SK-N-SH (cell line): ENCODE results near the gene TMEM63B. TPM values are rescaled to one million over a fixed set of nuclear protein-coding genes. Genes with fewer than 3 reads are reported as not detected.

ENCODE experiments used
- CTCF ChIA-PET: fragments of 300-600, 350-600 bp; formaldehyde crosslinking; extraction: SDS; loops from one replicate; lab custom pipeline; 2021; lab: Yijun Ruan, JAX
- POLR2A ChIA-PET: fragments of 350-600 bp; sonication (Branson Sonifier 250); formaldehyde crosslinking; extraction: SDS; loops from one replicate; lab custom pipeline; 2020; ENCODE audit warnings: antibody characterized with exemption, inconsistent platforms; lab: Yijun Ruan, JAX
- DNase-seq: peaks from one replicate; pipeline ENCODE4 v3.0.0; 2012
- H2AFZ ChIP-seq: fragments of 200-600 bp; sonication (generic); 2 replicates; pipeline ENCODE4 v1.8.1; 2016; ENCODE audit warnings: antibody characterized with exemption, mild to moderate bottlenecking, low read depth
- H3F3A ChIP-seq: fragments of 200-600 bp; sonication (generic); replicated peaks from 2 replicates; pipeline ENCODE3; 2016; ENCODE audit warnings: antibody characterized with exemption, mild to moderate bottlenecking; ENCODE audit not compliant: insufficient read depth
- H3K27ac ChIP-seq, 2 experiments: fragments of 200-500 bp in 1 of 2; fragments of 200-600 bp in 1 of 2; sonication (Bioruptor generic) in 1 of 2; sonication (generic), shearing (Covaris generic) in 1 of 2; 2 replicates each; pipeline versions ENCODE4 v1.5.1 to v1.6.1; 2014 to 2016; ENCODE audit warnings: low read depth in 2 of 2, inconsistent platforms in 1 of 2, low read length in 1 of 2, mild to moderate bottlenecking in 1 of 2, mixed read lengths in 1 of 2
- H3K27me3 ChIP-seq: fragments of 200-600 bp; sonication (generic), shearing (Covaris generic); 2 replicates; pipeline ENCODE4 v1.6.1; 2016; ENCODE audit warnings: mixed run types; ENCODE audit not compliant: insufficient read depth
- H3K36me3 ChIP-seq, 2 experiments: fragments of 200-500 bp in 1 of 2; fragments of 200-600 bp in 1 of 2; sonication (Bioruptor generic) in 1 of 2; sonication (generic) in 1 of 2; replicated peaks in 1 of 2; 2 replicates each; pipeline versions ENCODE3 to v1.5.1; 2014 to 2016; ENCODE audit warnings: low read length in 1 of 2, mild to moderate bottlenecking in 1 of 2; ENCODE audit not compliant: insufficient read depth in 2 of 2, control insufficient read depth in 1 of 2
- H3K4me1 ChIP-seq, 2 experiments: fragments of 200-500 bp in 1 of 2; fragments of 200-600 bp in 1 of 2; sonication (Bioruptor generic) in 1 of 2; sonication (generic), shearing (Covaris generic) in 1 of 2; 2 replicates each; pipeline versions ENCODE4 v1.5.1 to v1.6.1; 2014 to 2016; ENCODE audit warnings: low read depth in 1 of 2, low read length in 1 of 2, mixed run types in 1 of 2; ENCODE audit not compliant: insufficient read depth in 2 of 2, control insufficient read depth in 1 of 2
- H3K4me2 ChIP-seq: fragments of 200-600 bp; sonication (generic), shearing (Covaris generic); 2 replicates; pipeline ENCODE4 v1.6.1; 2017; ENCODE audit warnings: mixed run types
- H3K4me3 ChIP-seq, 2 experiments: fragments of 200-500 bp in 1 of 2; fragments of 200-600 bp in 1 of 2; sonication (Bioruptor generic) in 1 of 2; sonication (generic), shearing (Covaris generic) in 1 of 2; 2 replicates each; pipeline versions ENCODE4 v1.5.1 to v1.8.1; 2014 to 2016; ENCODE audit warnings: low read depth in 2 of 2, inconsistent platforms in 1 of 2, low read length in 1 of 2, mild to moderate bottlenecking in 1 of 2, mixed read lengths in 1 of 2, moderate library complexity in 1 of 2
- H3K79me2 ChIP-seq: fragments of 200-600 bp; sonication (generic); 2 replicates; pipeline ENCODE4 v1.8.1; 2017; ENCODE audit warnings: mild to moderate bottlenecking; ENCODE audit not compliant: insufficient read depth
- H3K9ac ChIP-seq: fragments of 200-600 bp; sonication (generic); 2 replicates; pipeline ENCODE4 v1.6.1; 2017; ENCODE audit warnings: mixed run types
- H3K9me2 ChIP-seq: fragments of 200-600 bp; sonication (generic); 2 replicates; pipeline ENCODE4 v1.6.1; 2017; ENCODE audit warnings: mixed run types
- H3K9me3 ChIP-seq: fragments of 200-600 bp; sonication (generic); 2 replicates; pipeline ENCODE4 v1.6.1; 2017; ENCODE audit warnings: mixed run types, mild to moderate bottlenecking, moderate library complexity
- H4K20me1 ChIP-seq: fragments of 200-600 bp; sonication (generic); 2 replicates; pipeline ENCODE4 v1.6.1; 2017; ENCODE audit warnings: mild to moderate bottlenecking, mixed run types; ENCODE audit not compliant: insufficient read depth
- CTCF ChIP-seq: fragments of 200-600 bp; sonication (generic); IDR thresholded peaks from 2 replicates; pipeline ENCODE4 v1.6.1; 2017; ENCODE audit warnings: antibody characterized with exemption, mild to moderate bottlenecking, moderate library complexity
- ELF1 ChIP-seq: IDR thresholded peaks from 2 replicates; pipeline ENCODE4 v1.4.0; 2012
- EP300 ChIP-seq, 2 experiments: IDR thresholded peaks; 2 replicates each; pipeline versions ENCODE4 v1.4.0 to v1.6.1; 2012; ENCODE audit warnings: borderline replicate concordance in 1 of 2, low read depth in 1 of 2, low read length in 1 of 2
- MAX ChIP-seq: IDR thresholded peaks from 2 replicates; pipeline ENCODE4 v1.4.0; 2012; ENCODE audit warnings: low read depth
- NFIC ChIP-seq: IDR thresholded peaks from 2 replicates; pipeline ENCODE4 v1.4.0; 2012; ENCODE audit warnings: borderline replicate concordance
- NRF1 ChIP-seq: IDR thresholded peaks from 2 replicates; pipeline ENCODE4 v1.6.1; 2012; ENCODE audit warnings: low read depth, mild to moderate bottlenecking, low read length
- PBX3 ChIP-seq: IDR thresholded peaks from 2 replicates; pipeline ENCODE4; 2012
- REST ChIP-seq: IDR thresholded peaks from 2 replicates; pipeline ENCODE4 v1.6.1; 2012; ENCODE audit warnings: mild to moderate bottlenecking, low read depth, low read length, moderate library complexity
- USF2 ChIP-seq: fragments of 150-350 bp; IDR thresholded peaks from 2 replicates; pipeline ENCODE4 v1.6.1; 2017; ENCODE audit warnings: antibody characterized with exemption, low read length, low read depth, borderline replicate concordance
- WGBS: methylation state at CpG from one replicate; pipeline ENCODE4 v1.1.6; 2017; ENCODE audit warnings: low lambda C conversion rate; 5-methylcytosine and 5-hydroxymethylcytosine counted together
- polyA plus RNA-seq, 3 experiments: library from polyadenylated mRNA; depleted of rRNA; stranded (reverse); fragments of >200 nt; gene quantifications; 2 replicates each; pipeline ENCODE4 v1.2.3, GENCODE V29; 2012

The TMEM63B gene
- polyA plus RNA-seq, 1 of the 3 experiments (the other 2 are of a cell fraction): 52.7 TPM

- no peak for TF ChIP-seq REST
Observed at GRCh38 chr6:44104481-44105021, 22.8 kb upstream of the TMEM63B start (continued).

GRCh38 chr6:44105146-44105545 lies 22.2 kb upstream of the TMEM63B start:
- H3K36me3 ChIP-seq: peaks cover 9 to 35% of the 10 kb centered on the region in 2 experiments
- POLR2A ChIA-PET: no interaction called here
- no peak overlapping the region for H2AFZ ChIP-seq
- no peak overlapping the region for H3K9ac ChIP-seq
- TF ChIP-seq MAX (no peak), NFIC (peak; percentile 60)
- TF ChIP-seq, all 33 proteins: peak for 1
- Histone ChIP-seq H3K4me3 (no peak overlapping the region), H3K4me1 (peaks cover 0 to under 1% of the 10 kb centered on the region in 2 experiments; a peak in 1 of 4 replicates), H3F3A (no peaks in the 10 kb centered on the region), H3K79me2 (peaks cover 12% of the 10 kb centered on the region; the same call in 1 of the 2 replicates), H3K4me2 (no peak overlapping the region), H3K27ac (no peak overlapping the region), H3K9me3 (no peaks in the 10 kb centered on the region), H3K9me2 (no peaks in the 10 kb centered on the region), H4K20me1 (no peaks in the 10 kb centered on the region; the same call in 1 of the 2 replicates), H3K27me3 (no peaks in the 10 kb centered on the region)
- 92% methylated on average over 7 of the region's 7 CpGs for WGBS
- CTCF ChIA-PET: interaction anchor here (1.0 to 9.2 kb wide), 4 partner anchors 6 to 68 kb away, joined by 3 to 103 read pairs (median 3); no protein-coding TSS in a partner anchor
- peak; percentile 37 for DNase-seq

GRCh38 chr6:44105993-44106740 lies 21.2 kb upstream of the TMEM63B start:
- H3K36me3 ChIP-seq: peaks cover 9 to 45% of the 10 kb centered on the region in 2 experiments
- H3K9me3 ChIP-seq: no peaks in the 10 kb centered on the region
- H3K9ac ChIP-seq: no peak overlapping the region
- no peak overlapping the region for H3K4me3 ChIP-seq
- no peak for DNase-seq
- H3K4me1 ChIP-seq: peaks cover 0 to 3% of the 10 kb centered on the region in 2 experiments; a peak in 1 of 4 replicates
- no peaks in the 10 kb centered on the region for H3F3A ChIP-seq
- H3K79me2 ChIP-seq: peaks cover 12% of the 10 kb centered on the region; the same call in 1 of the 2 replicates
- ChIA-PET CTCF (interaction anchor here (1.0 to 12.1 kb wide), 3 partner anchors 6 to 66 kb away, joined by 3 to 103 read pairs (median 4); no protein-coding TSS in a partner anchor), POLR2A (interaction anchor here (0.7 kb wide), 1 partner anchor 453 kb away, joined by 3 read pairs; no protein-coding TSS in a partner anchor)
- WGBS: 100% methylated on average over 2 of the region's 3 CpGs
- H2AFZ ChIP-seq: no peak overlapping the region
- H4K20me1 ChIP-seq: no peaks in the 10 kb centered on the region; the same call in 1 of the 2 replicates
- H3K27ac ChIP-seq: no peak overlapping the region
- H3K9me2 ChIP-seq: no peaks in the 10 kb centered on the region
- H3K27me3 ChIP-seq: no peaks in the 10 kb centered on the region
- no peak overlapping the region for H3K4me2 ChIP-seq
- TF ChIP-seq PBX3 (no peak), EP300 (IDR thresholded peaks at IDR 0.05; ENCODE audit: borderline replicate concordance in 1 of 2, low read depth in 1 of 2, low read length in 1 of 2) (no peak), NRF1 (no peak), USF2 (no peak), CTCF (no peak), REST (no peak), ELF1 (no peak)
